WERI-Rb-1 (cell line): ENCODE measurements around the gene TMEM79.
A peak's percentile ranks its signal among the peaks of the same experiment; 100 is the strongest.

Experiments
- DNase-seq: peaks from one replicate; pipeline ENCODE4 v3.0.0-alpha.2; 2020
- H3K27ac ChIP-seq: fragments of 250-450 bp; sonication (Bioruptor Pico); 2 replicates; pipeline ENCODE4 v1.5.1; 2020; ENCODE audit warnings: mild to moderate bottlenecking, moderate library complexity
- H3K27me3 ChIP-seq: fragments of 250-450 bp; sonication (Bioruptor Pico); 2 replicates; pipeline ENCODE4 v1.5.1; 2021; ENCODE audit warnings: mild to moderate bottlenecking, low read depth, moderate library complexity; ENCODE audit not compliant: insufficient read depth, severe bottlenecking
- H3K36me3 ChIP-seq: fragments of 250-450 bp; sonication (Bioruptor Pico); 2 replicates; pipeline ENCODE4 v1.5.1; 2020; ENCODE audit warnings: mild to moderate bottlenecking, moderate library complexity
- H3K4me3 ChIP-seq: 2 replicates; pipeline ENCODE4 v1.5.1; 2011; ENCODE audit warnings: low read depth, mild to moderate bottlenecking, control low read depth, low read length
- H3K9me3 ChIP-seq: fragments of 250-450 bp; sonication (Bioruptor Pico); 2 replicates; pipeline ENCODE4 v1.5.1; 2021; ENCODE audit warnings: mild to moderate bottlenecking, moderate library complexity; ENCODE audit not compliant: severe bottlenecking
- CTCF ChIP-seq: IDR thresholded peaks from 2 replicates; pipeline ENCODE4 v1.5.1; 2011; ENCODE audit warnings: low read depth, mild to moderate bottlenecking, control low read depth, inconsistent platforms, low read length

Gene TMEM79

DNA sequence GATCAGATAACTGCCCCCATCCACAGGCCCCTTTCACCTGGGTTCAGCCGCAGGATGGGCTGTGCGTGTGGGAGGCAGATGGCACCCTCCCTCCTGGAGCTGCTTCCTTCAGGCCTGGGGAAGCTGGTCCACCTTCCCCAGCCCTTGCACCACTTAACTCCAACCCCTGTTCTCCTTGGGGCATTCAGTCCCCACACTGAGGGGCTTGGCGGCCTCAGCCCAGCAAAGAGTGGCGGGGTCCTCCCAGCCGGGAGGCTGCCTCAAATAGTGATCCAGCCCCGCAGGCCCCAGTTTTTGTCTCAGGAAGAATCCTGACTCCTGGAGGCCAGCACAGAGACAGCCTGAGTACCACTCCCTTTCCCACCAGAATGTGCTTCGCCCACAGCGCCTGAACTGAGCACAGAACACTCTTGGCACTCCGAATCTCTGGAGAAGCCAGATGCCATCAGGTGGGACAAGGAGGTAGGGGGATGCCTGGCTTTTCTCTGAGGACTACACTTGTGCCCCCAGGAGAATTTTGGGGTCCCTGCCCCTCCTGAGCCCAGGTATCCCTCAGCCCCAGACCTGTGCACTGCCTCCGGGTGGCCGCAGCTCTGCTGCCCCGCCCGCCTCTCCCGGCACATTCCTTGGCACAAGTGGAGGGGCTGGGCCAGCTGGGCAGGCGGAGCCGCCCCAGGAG lies 37.2 kb upstream of the TMEM79 start:
- TF ChIP-seq CTCF, result 0 out of 2 replicates have a peak, but pooled peaks have one; percentile 0
- Histone ChIP-seq H3K9me3 (no peaks in the 10 kb centered on the region), H3K4me3 (no peak overlapping the region), H3K36me3 (peaks cover 33% of the 10 kb centered on the region), H3K27ac (no peak overlapping the region), H3K27me3 (peaks cover 11% of the 10 kb centered on the region)
- no peak for DNase-seq

DNA sequence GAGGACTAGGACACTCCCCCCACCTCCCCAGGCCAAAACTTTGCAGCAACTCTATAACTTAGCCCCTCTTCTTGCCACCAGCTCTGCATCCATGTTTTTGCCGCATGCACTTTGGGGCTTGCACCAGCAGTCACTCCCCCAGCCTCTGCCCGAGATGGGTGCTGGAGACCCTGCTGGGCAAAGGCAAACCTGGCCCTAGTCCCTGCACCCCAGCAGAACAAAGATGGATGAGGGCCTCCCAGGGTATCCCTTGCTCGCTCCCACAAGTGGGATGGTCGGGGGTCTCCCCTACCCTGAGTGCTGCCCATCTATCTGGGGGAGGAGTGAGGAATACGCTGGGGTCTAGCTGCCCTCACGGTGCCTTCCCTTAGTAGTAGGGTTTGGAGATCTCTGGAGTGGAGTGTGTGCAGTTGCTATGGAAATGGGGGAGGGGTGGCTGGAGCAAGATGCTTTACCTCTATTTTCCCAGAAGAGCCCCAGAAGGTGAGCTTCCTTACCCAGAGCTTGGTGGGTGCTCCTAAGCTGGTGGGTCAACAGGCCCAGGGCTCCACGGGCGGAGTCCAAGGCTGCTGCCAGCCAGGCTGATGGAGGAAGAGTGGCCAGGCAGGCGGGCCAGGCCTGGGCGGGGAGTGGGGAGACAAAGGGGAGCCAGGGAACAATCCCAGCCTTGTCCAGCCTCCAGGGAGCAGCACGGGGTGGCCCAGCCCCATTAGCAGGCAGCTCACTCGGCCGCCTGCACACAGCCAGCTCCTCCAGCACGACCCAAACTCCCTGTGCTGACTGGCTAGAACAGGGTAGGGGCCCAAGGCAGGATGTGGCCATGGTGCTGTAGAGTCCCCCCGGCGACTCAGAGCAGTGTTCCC lies 36.4 kb upstream of the TMEM79 start, which contains the start of gene PAQR6:
TSS of gene PAQR6 (minus strand) at position 597 of the 863 bp plus-strand sequence. CDS start 1,325 bp downstream, outside the sequence.
- Histone ChIP-seq H3K27ac (no peak within 1 kb of the TSS), H3K4me3 (no peak within 1 kb of the TSS), H3K36me3 (peaks cover 37% of the 10 kb centered on the region), H3K27me3 (peaks cover 11% of the 10 kb centered on the region), H3K9me3 (no peaks in the 10 kb centered on the region)
- TF ChIP-seq CTCF, result peak; percentile 16; the same call in 1 of the 2 replicates
- DNase-seq, result peak; percentile 56

GRCh38 chr1:156248323-156248683 lies 35.8 kb upstream of the TMEM79 start:
- Histone ChIP-seq H3K9me3 (no peaks in the 10 kb centered on the region), H3K36me3 (peaks cover 43% of the 10 kb centered on the region), H3K27ac (no peak overlapping the region), H3K27me3 (peaks cover 11% of the 10 kb centered on the region), H3K4me3 (no peak overlapping the region)
- DNase-seq, result no peak
- TF ChIP-seq CTCF, result no peak

- Histone ChIP-seq H3K36me3 (peaks cover 56% of the 10 kb centered on the region), H3K27me3 (peaks cover 11% of the 10 kb centered on the region), H3K27ac (no peak overlapping the region), H3K4me3 (no peak overlapping the region), H3K9me3 (no peaks in the 10 kb centered on the region)
- no peak for TF ChIP-seq CTCF
- no peak for DNase-seq
These were observed 34.5 kb upstream of the TMEM79 start for GRCh38 chr1:156249593-156249992.

- Histone ChIP-seq H3K27ac (no peak overlapping the region), H3K36me3 (peaks cover 75% of the 10 kb centered on the region), H3K27me3 (no peaks in the 10 kb centered on the region), H3K9me3 (no peaks in the 10 kb centered on the region), H3K4me3 (no peak overlapping the region)
- TF ChIP-seq CTCF, result no peak
- no peak for DNase-seq
These were observed 32.6 kb upstream of the TMEM79 start for GRCh38 chr1:156251527-156251926.
